NCI-H748 treated with DMSO at 0.1 percent for 48 hours (cell line): ENCODE data around the gene CPE.
A peak's percentile ranks its signal among the peaks of the same experiment; 100 is the strongest.
"Not testable (repeated sequence)": the region's sequence is repeated elsewhere in the genome, so short reads cannot be mapped to it uniquely, and the experiment has no call there.

Experiments used
- DNase-seq: peaks from one replicate; lab custom pipeline; 2025; lab: John Stamatoyannopoulos, UW

CPE gene

GRCh38 chr4:165403637-165404036 lies 24.8 kb downstream of the CPE start:
- no peak for DNase-seq

GRCh38 chr4:165404080-165404479 lies 25.3 kb downstream of the CPE start:
- no peak for DNase-seq

- DNase-seq: no peak
Observed at GRCh38 chr4:165404696-165405095, 25.9 kb downstream of the CPE start.

GRCh38 chr4:165410214-165410613 lies 31.4 kb downstream of the CPE start:
- DNase-seq: no peak

GRCh38 chr4:165415910-165416309 lies 37.1 kb downstream of the CPE start:
- no peak for DNase-seq

- DNase-seq: no peak
Observed at GRCh38 chr4:165418073-165418472, 39.3 kb downstream of the CPE start.

GRCh38 chr4:165425629-165426028 lies 46.8 kb downstream of the CPE start:
- no peak for DNase-seq

GRCh38 chr4:165426331-165426730 lies 47.5 kb downstream of the CPE start:
- DNase-seq: no peak

- DNase-seq: no peak
Observed at GRCh38 chr4:165426823-165427222, 48.0 kb downstream of the CPE start.

GRCh38 chr4:165428957-165429356 lies 50.1 kb downstream of the CPE start:
- no peak for DNase-seq

- peak; percentile 1 for DNase-seq
Observed at GRCh38 chr4:165433529-165433928, 54.7 kb downstream of the CPE start.

- DNase-seq: no peak
Observed at GRCh38 chr4:165437691-165438090, 58.9 kb downstream of the CPE start.

GRCh38 chr4:165439344-165439743 lies 60.5 kb downstream of the CPE start:
- no peak for DNase-seq

- no peak for DNase-seq
Observed at GRCh38 chr4:165439981-165440380, 61.2 kb downstream of the CPE start.

- DNase-seq: no peak
Observed at GRCh38 chr4:165440415-165441158, 61.8 kb downstream of the CPE start.

GRCh38 chr4:165443276-165443675 lies 64.5 kb downstream of the CPE start:
- DNase-seq: no peak

GRCh38 chr4:165448700-165449099 lies 69.9 kb downstream of the CPE start:
- no peak for DNase-seq

- DNase-seq: no peak
Observed at GRCh38 chr4:165449333-165449732, 70.5 kb downstream of the CPE start.

- no peak for DNase-seq
Observed at GRCh38 chr4:165450871-165451270, 72.1 kb downstream of the CPE start.

- not testable (repeated sequence) for DNase-seq
Observed at GRCh38 chr4:165453140-165453539, 74.3 kb downstream of the CPE start.

- DNase-seq: no peak
Observed at GRCh38 chr4:165454426-165454825, 75.6 kb downstream of the CPE start.

GRCh38 chr4:165457793-165458192 lies 79.0 kb downstream of the CPE start:
- no peak for DNase-seq

GRCh38 chr4:165458471-165458870 lies 79.7 kb downstream of the CPE start:
- DNase-seq: no peak

- DNase-seq: no peak
Observed at GRCh38 chr4:165461159-165461821, 82.5 kb downstream of the CPE start.
